H1 (cell line): Measurements from ENCODE around the gene TAMALIN. TPM values are rescaled to one million over a fixed set of nuclear protein-coding genes. Genes with fewer than 3 reads are reported as not detected.
A peak's percentile ranks its signal among the peaks of the same experiment; 100 is the strongest.

ENCODE experiments used
- E2F6 ChIP-seq: IDR thresholded peaks from 2 replicates; pipeline ENCODE4 v1.6.1; 2012; ENCODE audit warnings: inconsistent platforms
- EGR1 ChIP-seq: IDR thresholded peaks from 2 replicates; pipeline ENCODE4 v1.6.1; 2011; ENCODE audit warnings: low read depth, low read length, borderline replicate concordance
- KDM1A ChIP-seq: fragments of 200-600, 300-600 bp; sonication (generic); IDR thresholded peaks from 2 replicates; pipeline ENCODE4 v1.7.1; 2016; ENCODE audit warnings: mild to moderate bottlenecking, low read length, borderline replicate concordance
- PHF8 ChIP-seq: fragments of 200-600 bp; sonication (generic); conservative IDR thresholded peaks from 2 replicates; pipeline ENCODE4 v1.7.1; 2012; ENCODE audit warnings: low read depth, mild to moderate bottlenecking, inconsistent platforms, low read length, moderate library complexity
- POLR2A ChIP-seq, 2 experiments: IDR thresholded peaks; 1 replicate in 1 of 2; 2 replicates in 1 of 2; pipeline ENCODE4 v1.6.1; 2011; ENCODE audit warnings: low read depth in 2 of 2, low read length in 2 of 2, mild to moderate bottlenecking in 2 of 2; ENCODE audit errors: control extremely low read depth in 1 of 2
- SP2 ChIP-seq: IDR thresholded peaks from 2 replicates; pipeline ENCODE4 v1.6.1; 2012; ENCODE audit warnings: mild to moderate bottlenecking, low read length, inconsistent platforms
- SP4 ChIP-seq: IDR thresholded peaks from 2 replicates; pipeline ENCODE4 v1.6.1; 2012; ENCODE audit warnings: low read length, inconsistent platforms
- SUZ12 ChIP-seq: fragments of 200-600 bp; sonication (generic); IDR thresholded peaks from 2 replicates; pipeline ENCODE4 v1.6.1; 2012; ENCODE audit warnings: mild to moderate bottlenecking, inconsistent platforms, low read length, moderate library complexity, mixed read lengths
- polyA plus RNA-seq, 7 experiments: library from polyadenylated mRNA; depleted of rRNA in 3 of 7; stranded (reverse) in 5 of 7; unstranded in 2 of 7; fragments of >200 nt in 5 of 7; fragments of 200-250 nt in 2 of 7; gene quantifications; 1 replicate in 5 of 7; 2 replicates in 1 of 7; 4 replicates in 1 of 7; pipeline versions ENCODE4 v1.2.1 to v1.2.3, GENCODE V29; 2011 to 2013; ENCODE audit warnings: missing spikeins in 2 of 7, mixed read lengths in 2 of 7
- total RNA-seq: library from RNA; stranded (reverse); fragmentation: NEBNext Ultra II Directional; extraction: Animal tissue kit (Norgen Biotek cat#: 25700); gene quantifications from 2 replicates; pipeline ENCODE4 v1.2.1, GENCODE V29; 2021
- TF ChIP-seq, protein P1 (sequence below): fragments of 300-600 bp; sonication (generic); IDR thresholded peaks from 2 replicates; pipeline ENCODE4 v1.7.1; 2012; ENCODE audit warnings: low read length, moderate library complexity, mild to moderate bottlenecking, inconsistent platforms; ENCODE audit not compliant: insufficient replicate concordance
- TF ChIP-seq, protein P2 (sequence below): IDR thresholded peaks from 2 replicates; pipeline ENCODE4 v1.6.1; 2012; ENCODE audit warnings: inconsistent platforms

Gene TAMALIN
- total and polyA plus RNA-seq, 2 of the 8 experiments (the other 6 are each of a cell fraction or from before 2014, with no cell fraction given): 2.6 to 4.9 TPM

DNA sequence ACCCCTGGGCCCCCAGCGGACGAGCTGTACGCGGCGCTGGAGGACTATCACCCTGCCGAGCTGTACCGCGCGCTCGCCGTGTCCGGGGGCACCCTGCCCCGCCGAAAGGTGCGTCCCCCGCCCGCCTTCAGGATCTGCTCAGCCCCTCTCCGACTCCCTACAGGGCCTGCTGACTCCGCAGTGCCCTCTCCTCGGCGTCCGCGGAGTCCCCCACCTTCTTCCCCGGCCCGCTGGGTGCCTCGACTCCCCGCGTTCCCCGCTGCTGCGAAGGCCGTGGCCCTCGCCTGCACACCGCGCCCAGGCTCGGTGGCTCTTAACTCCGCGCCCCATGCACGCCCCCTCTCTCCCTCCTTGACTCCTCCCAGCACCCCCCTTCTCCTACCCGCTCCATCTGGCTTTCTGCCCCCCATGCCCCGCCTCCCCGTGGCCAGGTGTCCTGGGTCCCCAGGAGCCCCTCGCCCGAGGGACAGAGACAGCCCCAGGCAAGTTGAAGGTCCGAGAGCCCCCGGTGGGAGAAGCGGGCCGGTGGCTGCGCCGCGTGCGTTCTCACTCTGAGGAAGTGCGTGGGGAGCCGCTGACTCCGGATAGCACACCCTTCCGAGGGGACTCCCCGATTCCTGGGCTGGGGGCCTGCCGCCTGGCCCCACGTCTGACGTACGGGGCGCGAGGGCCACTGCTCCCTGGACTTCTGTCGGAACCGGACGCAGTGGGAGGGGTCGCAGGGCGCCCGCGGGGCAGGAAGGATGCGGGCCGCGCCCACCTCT, 594 bp downstream of the TAMALIN start (continued):
- TF ChIP-seq, protein P1, sequence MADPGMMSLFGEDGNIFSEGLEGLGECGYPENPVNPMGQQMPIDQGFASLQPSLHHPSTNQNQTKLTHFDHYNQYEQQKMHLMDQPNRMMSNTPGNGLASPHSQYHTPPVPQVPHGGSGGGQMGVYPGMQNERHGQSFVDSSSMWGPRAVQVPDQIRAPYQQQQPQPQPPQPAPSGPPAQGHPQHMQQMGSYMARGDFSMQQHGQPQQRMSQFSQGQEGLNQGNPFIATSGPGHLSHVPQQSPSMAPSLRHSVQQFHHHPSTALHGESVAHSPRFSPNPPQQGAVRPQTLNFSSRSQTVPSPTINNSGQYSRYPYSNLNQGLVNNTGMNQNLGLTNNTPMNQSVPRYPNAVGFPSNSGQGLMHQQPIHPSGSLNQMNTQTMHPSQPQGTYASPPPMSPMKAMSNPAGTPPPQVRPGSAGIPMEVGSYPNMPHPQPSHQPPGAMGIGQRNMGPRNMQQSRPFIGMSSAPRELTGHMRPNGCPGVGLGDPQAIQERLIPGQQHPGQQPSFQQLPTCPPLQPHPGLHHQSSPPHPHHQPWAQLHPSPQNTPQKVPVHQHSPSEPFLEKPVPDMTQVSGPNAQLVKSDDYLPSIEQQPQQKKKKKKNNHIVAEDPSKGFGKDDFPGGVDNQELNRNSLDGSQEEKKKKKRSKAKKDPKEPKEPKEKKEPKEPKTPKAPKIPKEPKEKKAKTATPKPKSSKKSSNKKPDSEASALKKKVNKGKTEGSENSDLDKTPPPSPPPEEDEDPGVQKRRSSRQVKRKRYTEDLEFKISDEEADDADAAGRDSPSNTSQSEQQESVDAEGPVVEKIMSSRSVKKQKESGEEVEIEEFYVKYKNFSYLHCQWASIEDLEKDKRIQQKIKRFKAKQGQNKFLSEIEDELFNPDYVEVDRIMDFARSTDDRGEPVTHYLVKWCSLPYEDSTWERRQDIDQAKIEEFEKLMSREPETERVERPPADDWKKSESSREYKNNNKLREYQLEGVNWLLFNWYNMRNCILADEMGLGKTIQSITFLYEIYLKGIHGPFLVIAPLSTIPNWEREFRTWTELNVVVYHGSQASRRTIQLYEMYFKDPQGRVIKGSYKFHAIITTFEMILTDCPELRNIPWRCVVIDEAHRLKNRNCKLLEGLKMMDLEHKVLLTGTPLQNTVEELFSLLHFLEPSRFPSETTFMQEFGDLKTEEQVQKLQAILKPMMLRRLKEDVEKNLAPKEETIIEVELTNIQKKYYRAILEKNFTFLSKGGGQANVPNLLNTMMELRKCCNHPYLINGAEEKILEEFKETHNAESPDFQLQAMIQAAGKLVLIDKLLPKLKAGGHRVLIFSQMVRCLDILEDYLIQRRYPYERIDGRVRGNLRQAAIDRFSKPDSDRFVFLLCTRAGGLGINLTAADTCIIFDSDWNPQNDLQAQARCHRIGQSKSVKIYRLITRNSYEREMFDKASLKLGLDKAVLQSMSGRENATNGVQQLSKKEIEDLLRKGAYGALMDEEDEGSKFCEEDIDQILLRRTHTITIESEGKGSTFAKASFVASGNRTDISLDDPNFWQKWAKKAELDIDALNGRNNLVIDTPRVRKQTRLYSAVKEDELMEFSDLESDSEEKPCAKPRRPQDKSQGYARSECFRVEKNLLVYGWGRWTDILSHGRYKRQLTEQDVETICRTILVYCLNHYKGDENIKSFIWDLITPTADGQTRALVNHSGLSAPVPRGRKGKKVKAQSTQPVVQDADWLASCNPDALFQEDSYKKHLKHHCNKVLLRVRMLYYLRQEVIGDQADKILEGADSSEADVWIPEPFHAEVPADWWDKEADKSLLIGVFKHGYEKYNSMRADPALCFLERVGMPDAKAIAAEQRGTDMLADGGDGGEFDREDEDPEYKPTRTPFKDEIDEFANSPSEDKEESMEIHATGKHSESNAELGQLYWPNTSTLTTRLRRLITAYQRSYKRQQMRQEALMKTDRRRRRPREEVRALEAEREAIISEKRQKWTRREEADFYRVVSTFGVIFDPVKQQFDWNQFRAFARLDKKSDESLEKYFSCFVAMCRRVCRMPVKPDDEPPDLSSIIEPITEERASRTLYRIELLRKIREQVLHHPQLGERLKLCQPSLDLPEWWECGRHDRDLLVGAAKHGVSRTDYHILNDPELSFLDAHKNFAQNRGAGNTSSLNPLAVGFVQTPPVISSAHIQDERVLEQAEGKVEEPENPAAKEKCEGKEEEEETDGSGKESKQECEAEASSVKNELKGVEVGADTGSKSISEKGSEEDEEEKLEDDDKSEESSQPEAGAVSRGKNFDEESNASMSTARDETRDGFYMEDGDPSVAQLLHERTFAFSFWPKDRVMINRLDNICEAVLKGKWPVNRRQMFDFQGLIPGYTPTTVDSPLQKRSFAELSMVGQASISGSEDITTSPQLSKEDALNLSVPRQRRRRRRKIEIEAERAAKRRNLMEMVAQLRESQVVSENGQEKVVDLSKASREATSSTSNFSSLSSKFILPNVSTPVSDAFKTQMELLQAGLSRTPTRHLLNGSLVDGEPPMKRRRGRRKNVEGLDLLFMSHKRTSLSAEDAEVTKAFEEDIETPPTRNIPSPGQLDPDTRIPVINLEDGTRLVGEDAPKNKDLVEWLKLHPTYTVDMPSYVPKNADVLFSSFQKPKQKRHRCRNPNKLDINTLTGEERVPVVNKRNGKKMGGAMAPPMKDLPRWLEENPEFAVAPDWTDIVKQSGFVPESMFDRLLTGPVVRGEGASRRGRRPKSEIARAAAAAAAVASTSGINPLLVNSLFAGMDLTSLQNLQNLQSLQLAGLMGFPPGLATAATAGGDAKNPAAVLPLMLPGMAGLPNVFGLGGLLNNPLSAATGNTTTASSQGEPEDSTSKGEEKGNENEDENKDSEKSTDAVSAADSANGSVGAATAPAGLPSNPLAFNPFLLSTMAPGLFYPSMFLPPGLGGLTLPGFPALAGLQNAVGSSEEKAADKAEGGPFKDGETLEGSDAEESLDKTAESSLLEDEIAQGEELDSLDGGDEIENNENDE: no peak
- TF ChIP-seq KDM1A (no peak), SP4 (no peak), POLR2A (IDR thresholded peaks at IDR 0.05; ENCODE audit: control extremely low read depth in 1 of 2, low read depth in 2 of 2, low read length in 2 of 2) (no peak), SUZ12 (peak; percentile 73), PHF8 (peak; percentile 20; the same call in 1 of the 2 replicates), SP2 (no peak), EGR1 (no peak), E2F6 (peak; percentile 16; the same call in 1 of the 2 replicates)
- TF ChIP-seq, protein P2, sequence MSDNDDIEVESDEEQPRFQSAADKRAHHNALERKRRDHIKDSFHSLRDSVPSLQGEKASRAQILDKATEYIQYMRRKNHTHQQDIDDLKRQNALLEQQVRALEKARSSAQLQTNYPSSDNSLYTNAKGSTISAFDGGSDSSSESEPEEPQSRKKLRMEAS: peak; percentile 25; the same call in 1 of the 2 replicates
